GM12874 (cell line): ENCODE measurements around the gene RANGRF.

Experiments used
- TF ChIP-seq, protein P1 (sequence below): IDR thresholded peaks from 2 replicates; pipeline ENCODE4 v1.5.1; 2011; ENCODE audit warnings: low read depth, mild to moderate bottlenecking, control low read depth, low read length, moderate library complexity; ENCODE audit not compliant: insufficient read depth

The RANGRF gene

DNA sequence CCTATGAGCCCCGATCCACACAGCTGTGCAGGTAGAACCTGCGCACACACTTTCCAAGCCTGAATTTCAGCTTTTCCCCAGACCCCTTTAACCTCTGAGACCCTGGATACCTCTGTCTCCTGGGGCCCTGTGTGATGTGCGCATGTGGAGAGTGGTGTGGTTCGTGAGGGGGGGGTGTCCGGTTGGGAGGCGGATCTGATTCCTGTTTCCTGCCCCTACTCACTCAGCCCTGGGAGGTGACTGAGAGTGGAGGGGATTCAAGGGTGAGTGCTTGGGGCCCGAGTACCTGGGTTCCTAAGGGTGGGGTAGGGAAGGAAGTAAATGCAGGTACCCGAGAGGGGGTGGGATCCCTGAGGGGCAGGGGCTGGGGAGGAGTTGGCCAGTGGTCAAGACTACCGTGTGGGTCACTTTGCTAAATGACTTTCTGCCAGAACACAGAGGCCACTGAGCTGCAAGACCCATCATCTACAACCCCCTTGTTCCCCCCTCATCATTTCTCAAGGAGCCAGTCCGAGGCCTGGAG, 22.2 kb downstream of the RANGRF start:
- TF ChIP-seq, protein P1, sequence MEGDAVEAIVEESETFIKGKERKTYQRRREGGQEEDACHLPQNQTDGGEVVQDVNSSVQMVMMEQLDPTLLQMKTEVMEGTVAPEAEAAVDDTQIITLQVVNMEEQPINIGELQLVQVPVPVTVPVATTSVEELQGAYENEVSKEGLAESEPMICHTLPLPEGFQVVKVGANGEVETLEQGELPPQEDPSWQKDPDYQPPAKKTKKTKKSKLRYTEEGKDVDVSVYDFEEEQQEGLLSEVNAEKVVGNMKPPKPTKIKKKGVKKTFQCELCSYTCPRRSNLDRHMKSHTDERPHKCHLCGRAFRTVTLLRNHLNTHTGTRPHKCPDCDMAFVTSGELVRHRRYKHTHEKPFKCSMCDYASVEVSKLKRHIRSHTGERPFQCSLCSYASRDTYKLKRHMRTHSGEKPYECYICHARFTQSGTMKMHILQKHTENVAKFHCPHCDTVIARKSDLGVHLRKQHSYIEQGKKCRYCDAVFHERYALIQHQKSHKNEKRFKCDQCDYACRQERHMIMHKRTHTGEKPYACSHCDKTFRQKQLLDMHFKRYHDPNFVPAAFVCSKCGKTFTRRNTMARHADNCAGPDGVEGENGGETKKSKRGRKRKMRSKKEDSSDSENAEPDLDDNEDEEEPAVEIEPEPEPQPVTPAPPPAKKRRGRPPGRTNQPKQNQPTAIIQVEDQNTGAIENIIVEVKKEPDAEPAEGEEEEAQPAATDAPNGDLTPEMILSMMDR: no peak

DNA sequence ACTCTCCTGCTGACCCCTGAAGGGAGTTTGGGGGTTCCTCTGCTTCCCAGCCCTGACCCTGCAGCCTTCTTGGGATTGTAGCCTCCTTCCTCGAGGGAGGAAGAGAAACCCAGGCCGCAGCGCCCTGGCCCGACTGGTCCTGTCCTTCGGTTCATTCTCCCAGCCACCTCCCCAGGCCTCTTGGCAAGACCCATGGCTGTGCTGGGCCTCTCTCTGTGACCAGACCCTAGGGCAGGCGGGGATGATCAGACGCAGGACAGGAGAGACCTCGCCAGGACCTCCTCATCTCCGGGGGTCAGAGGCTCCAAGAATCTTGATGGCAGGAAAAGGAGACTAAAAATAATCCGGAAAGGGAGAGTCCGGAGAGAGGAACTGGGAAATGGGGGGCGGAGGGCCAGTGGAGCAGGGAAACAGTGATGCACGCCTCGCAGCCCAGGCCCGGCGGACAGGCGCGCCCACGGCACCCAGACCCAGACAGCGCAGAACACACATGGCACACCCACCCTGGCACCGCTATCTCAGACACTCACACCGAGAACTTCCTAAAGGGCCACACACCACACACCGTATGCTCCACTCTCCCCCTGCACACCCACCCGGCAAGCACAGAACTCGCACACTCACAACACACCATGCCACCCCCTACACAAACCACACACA, 22.8 kb downstream of the RANGRF start:
- TF ChIP-seq, protein P1: no peak

DNA sequence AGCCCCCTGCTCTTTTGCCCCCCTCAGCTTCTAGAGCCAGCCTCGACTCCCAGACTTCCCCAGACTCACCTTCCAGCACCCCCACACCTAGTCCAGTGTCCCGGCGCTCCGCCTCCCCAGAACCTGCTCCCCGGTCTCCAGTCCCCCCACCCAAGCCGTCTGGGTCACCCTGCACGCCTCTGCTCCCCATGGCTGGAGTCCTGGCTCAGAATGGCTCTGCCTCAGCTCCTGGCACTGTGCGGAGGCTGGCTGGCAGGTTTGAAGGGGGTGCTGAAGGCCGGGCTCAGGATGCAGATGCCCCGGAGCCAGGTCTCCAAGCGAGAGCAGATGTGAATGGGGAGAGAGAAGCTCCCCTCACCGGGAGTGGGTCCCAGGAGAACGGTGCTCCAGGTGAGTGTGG, 23.8 kb downstream of the RANGRF start:
- TF ChIP-seq, protein P1: no peak

DNA sequence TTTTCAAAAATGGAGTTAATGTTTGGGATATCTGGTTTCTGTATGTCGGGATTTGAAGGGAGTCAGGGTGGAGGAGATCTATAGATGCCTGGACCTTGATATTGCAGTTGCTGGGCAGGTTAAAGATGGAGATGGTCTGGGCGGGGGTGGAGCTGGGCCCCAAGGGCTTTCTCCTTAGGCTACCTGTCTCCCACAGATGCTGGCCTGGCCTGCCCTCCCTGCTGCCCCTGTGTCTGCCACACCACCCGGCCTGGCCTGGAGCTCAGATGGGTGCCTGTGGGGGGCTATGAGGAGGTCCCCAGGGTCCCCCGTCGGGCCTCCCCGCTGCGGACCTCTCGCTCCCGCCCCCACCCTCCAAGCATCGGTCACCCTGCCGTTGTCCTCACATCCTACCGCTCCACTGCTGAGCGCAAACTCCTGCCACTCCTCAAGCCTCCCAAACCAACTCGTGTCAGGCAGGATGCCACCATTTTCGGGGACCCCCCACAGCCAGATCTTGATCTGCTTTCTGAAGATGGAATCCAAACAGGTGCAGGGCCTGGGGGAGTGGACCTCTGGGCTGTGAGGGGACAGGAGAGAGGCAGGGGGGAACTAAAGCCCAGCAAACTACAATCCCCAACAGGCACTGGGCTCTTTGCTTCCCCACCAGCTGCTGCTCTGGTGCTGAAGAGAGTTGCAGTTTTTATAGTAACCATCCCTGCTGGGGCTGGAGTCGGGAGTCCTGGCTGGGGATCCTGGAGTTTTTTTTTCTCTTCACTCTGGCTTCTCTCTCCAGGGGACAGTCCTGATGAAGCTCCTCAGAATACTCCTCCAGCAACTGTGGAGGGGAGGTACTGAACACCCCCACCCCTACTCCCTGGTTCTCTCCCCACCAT, 24.5 kb downstream of the RANGRF start:
- TF ChIP-seq, protein P1: no peak

GRCh38 chr17:8314797-8315763, 26.6 kb downstream of the RANGRF start:
- TF ChIP-seq, protein P1: no peak

- TF ChIP-seq, protein P1: no peak
Observed at GRCh38 chr17:8315764-8316217, 27.3 kb downstream of the RANGRF start.
